GM18526 (cell line): ENCODE measurements around the gene PCDHA10.

Experiments
- POLR2A ChIP-seq: IDR thresholded peaks from 3 replicates; pipeline ENCODE4 v1.6.1; 2011; ENCODE audit not compliant: insufficient read length; ENCODE audit errors: extremely low read depth

The PCDHA10 gene

GRCh38 chr5:140881889-140882590 is 26.3 kb downstream of the PCDHA10 start, which contains the start of gene PCDHA13:
PCDHA13 (plus strand) TSS chr5:140882124; CDS start chr5:140882269, 145 bp downstream.
- TF ChIP-seq POLR2A = no peak

- TF ChIP-seq POLR2A = no peak
Observed at GRCh38 chr5:140882591-140882899, 26.8 kb downstream of the PCDHA10 start.

GRCh38 chr5:140883373-140883772 is 27.7 kb downstream of the PCDHA10 start:
- TF ChIP-seq POLR2A = no peak

GRCh38 chr5:140883927-140884697 is 28.4 kb downstream of the PCDHA10 start:
- no peak for TF ChIP-seq POLR2A

- TF ChIP-seq POLR2A = no peak
Observed at GRCh38 chr5:140916325-140916724, 60.6 kb downstream of the PCDHA10 start.
